Lung (tissue), 12 donors: ENCODE measurements around the gene CHRD. TPM values are rescaled to one million over a fixed set of nuclear protein-coding genes. Genes with fewer than 3 reads are reported as not detected.

Experiments used
- ATAC-seq: fragments of 200-7000 bp; cut with Tn5 transposase; one replicate; pipeline ENCODE4 v1.9.1; 2020; ENCODE audit warnings: moderate number of reproducible peaks; ENCODE audit not compliant: insufficient read depth, low FRiP score
- DNase-seq, 3 donors: peaks; one replicate each; pipeline ENCODE4 v3.0.0-alpha.2; 2013 to 2017
- H3K27ac ChIP-seq, 2 donors: one replicate each; pipeline ENCODE4 v1.5.1; 2013; ENCODE audit warnings: mild to moderate bottlenecking in 2 of 2, moderate library complexity in 2 of 2, control low read depth in 1 of 2, inconsistent platforms in 1 of 2, low read depth in 1 of 2, low read length in 1 of 2
- H3K27me3 ChIP-seq, 3 donors: one replicate each; pipeline ENCODE4 v1.5.1; 2013; ENCODE audit warnings: low read length in 2 of 3; ENCODE audit not compliant: control insufficient read depth in 3 of 3, insufficient read depth in 3 of 3
- H3K36me3 ChIP-seq, 4 donors: one replicate each; pipeline ENCODE4 v1.5.1; 2013; ENCODE audit warnings: low read length in 4 of 4, mild to moderate bottlenecking in 1 of 4, moderate library complexity in 1 of 4; ENCODE audit not compliant: control insufficient read depth in 4 of 4, insufficient read depth in 4 of 4
- H3K4me1 ChIP-seq, 5 donors: one replicate each; pipeline ENCODE4 v1.5.1; 2013; ENCODE audit warnings: low read length in 5 of 5, mild to moderate bottlenecking in 2 of 5, moderate library complexity in 1 of 5; ENCODE audit not compliant: control insufficient read depth in 5 of 5, insufficient read depth in 5 of 5
- H3K4me3 ChIP-seq: one replicate; pipeline ENCODE4 v1.5.1; 2013; ENCODE audit warnings: mild to moderate bottlenecking, control low read depth, moderate library complexity
- H3K9ac ChIP-seq, 2 donors: one replicate each; pipeline ENCODE4 v1.5.1; 2013; ENCODE audit warnings: low read length in 2 of 2, control low read depth in 1 of 2; ENCODE audit not compliant: insufficient read depth in 1 of 2
- H3K9me3 ChIP-seq, 4 donors: one replicate each; pipeline ENCODE4 v1.5.1; 2013; ENCODE audit warnings: low read length in 3 of 4, mild to moderate bottlenecking in 1 of 4, moderate library complexity in 1 of 4; ENCODE audit not compliant: control insufficient read depth in 4 of 4, insufficient read depth in 3 of 4
- WGBS, 2 donors: extraction: QIAGEN DNeasy Blood & Tissue Kit; methylation state at CpG; one replicate each; pipeline ENCODE4 v1.1.7; 2013; 5-methylcytosine and 5-hydroxymethylcytosine counted together
- polyA plus RNA-seq, 2 donors: library from polyadenylated mRNA; stranded (reverse); fragments of 200-250 nt; gene quantifications; one replicate each; pipeline ENCODE4 v1.2.1, GENCODE V29; 2013
- total RNA-seq, 2 donors: library from RNA; depleted of rRNA in 1 of 2; stranded (reverse); fragments of >200 nt in 1 of 2; gene quantifications; one replicate each; pipeline ENCODE4 v1.2.1, GENCODE V29; 2014 to 2021
- TF ChIP-seq, protein P1 (sequence below): IDR thresholded peaks from 2 replicates; pipeline ENCODE4 v1.5.1; 2012; ENCODE audit warnings: mild to moderate bottlenecking; ENCODE audit errors: control extremely low read depth, extremely low read depth
- donor health status: control.
- donor health status: control.
- donor health status: Bipolar disorder and iron deficiency.
- donor health status: healthy.
- donor health status: DM: yes; HTN: yes; CAD: no.

The CHRD gene
- total and polyA plus RNA-seq, 4 donors, result 4.2 to 16.7 (median 5.8) TPM

DNA sequence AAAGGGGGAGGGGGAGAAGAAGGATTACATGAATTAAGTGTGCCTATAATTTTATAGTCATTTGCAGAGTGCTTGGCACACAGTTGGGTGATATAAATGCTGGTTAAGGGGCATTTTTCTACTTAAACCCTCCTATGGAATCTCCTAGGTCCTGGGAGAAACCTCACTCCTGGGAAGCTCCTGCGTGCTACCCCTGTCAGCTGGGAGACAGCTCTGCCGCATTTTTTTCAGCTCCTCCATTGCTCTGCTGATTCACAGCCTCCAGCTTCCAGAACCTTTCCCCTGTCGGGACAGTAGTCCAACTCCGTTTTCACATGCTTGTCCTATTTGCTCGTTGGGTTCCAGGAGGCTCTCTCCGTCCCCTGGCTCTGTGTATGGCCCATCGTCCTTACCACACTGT, 59.2 kb downstream of the CHRD start:
- H3K36me3 ChIP-seq, result no peaks in the 10 kb centered on the region
- H3K27me3 ChIP-seq, result peaks cover 0 to 6% (median 0%) of the 10 kb centered on the region in 3 donors
- TF ChIP-seq, protein P1, sequence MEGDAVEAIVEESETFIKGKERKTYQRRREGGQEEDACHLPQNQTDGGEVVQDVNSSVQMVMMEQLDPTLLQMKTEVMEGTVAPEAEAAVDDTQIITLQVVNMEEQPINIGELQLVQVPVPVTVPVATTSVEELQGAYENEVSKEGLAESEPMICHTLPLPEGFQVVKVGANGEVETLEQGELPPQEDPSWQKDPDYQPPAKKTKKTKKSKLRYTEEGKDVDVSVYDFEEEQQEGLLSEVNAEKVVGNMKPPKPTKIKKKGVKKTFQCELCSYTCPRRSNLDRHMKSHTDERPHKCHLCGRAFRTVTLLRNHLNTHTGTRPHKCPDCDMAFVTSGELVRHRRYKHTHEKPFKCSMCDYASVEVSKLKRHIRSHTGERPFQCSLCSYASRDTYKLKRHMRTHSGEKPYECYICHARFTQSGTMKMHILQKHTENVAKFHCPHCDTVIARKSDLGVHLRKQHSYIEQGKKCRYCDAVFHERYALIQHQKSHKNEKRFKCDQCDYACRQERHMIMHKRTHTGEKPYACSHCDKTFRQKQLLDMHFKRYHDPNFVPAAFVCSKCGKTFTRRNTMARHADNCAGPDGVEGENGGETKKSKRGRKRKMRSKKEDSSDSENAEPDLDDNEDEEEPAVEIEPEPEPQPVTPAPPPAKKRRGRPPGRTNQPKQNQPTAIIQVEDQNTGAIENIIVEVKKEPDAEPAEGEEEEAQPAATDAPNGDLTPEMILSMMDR, result no peak
- 81 to 94% methylated on average over 7 of the region's 7 CpGs for WGBS, 2 donors
- ATAC-seq, result no peak
- no peak overlapping the region for H3K27ac ChIP-seq
- H3K9ac ChIP-seq, result no peak overlapping the region
- H3K9me3 ChIP-seq, result peaks cover 0 to 5% (median 0%) of the 10 kb centered on the region in 4 donors
- H3K4me1 ChIP-seq, result no peaks in the 10 kb centered on the region
- DNase-seq, result no peak
- H3K4me3 ChIP-seq, result no peak overlapping the region

Other genes with a start within 250 kb of the CHRD start
- 10 to 100 TPM; 32.5 to 36.0 TPM for gene EIF2B5, start 244.7 kb upstream of the CHRD start, total RNA-seq
- 10 to 100 TPM; 39.7 to 43.2 TPM for gene EIF2B5, start 244.7 kb upstream of the CHRD start, polyA plus RNA-seq
- gene DVL3, start 224.7 kb upstream of the CHRD start, total RNA-seq, result 10 to 100 TPM; 51.8 to 73.5 TPM
- 10 to 100 TPM; 37.8 to 39.9 TPM for gene DVL3, start 224.7 kb upstream of the CHRD start, polyA plus RNA-seq
- 100 to 1,000 TPM; 173 to 333 TPM for gene AP2M1, start 205.2 kb upstream of the CHRD start, total RNA-seq
- 100 to 1,000 TPM; 153 to 329 TPM for gene AP2M1, start 205.2 kb upstream of the CHRD start, polyA plus RNA-seq
- 10 to 100 TPM; 44.7 to 81.8 TPM for gene ABCF3, start 193.9 kb upstream of the CHRD start, total RNA-seq
- gene ABCF3, start 193.9 kb upstream of the CHRD start, polyA plus RNA-seq, result 10 to 100 TPM; 47.5 to 51.4 TPM
- 1 to 10 TPM; 1.6 to 1.7 TPM for gene VWA5B2, start 150.5 kb upstream of the CHRD start, total RNA-seq
- gene VWA5B2, start 150.5 kb upstream of the CHRD start, polyA plus RNA-seq, result under 1 TPM; 0.12 to 0.15 TPM
- gene ALG3, start 131.1 kb upstream of the CHRD start, total RNA-seq, result 10 to 100 TPM; 24.7 to 54.8 TPM
- gene ALG3, start 131.1 kb upstream of the CHRD start, polyA plus RNA-seq, result 10 to 100 TPM; 32.2 to 68.0 TPM
- gene EEF1AKMT4, start 130.4 kb upstream of the CHRD start, total RNA-seq, result 1 to 10 TPM; 2.3 to 4.6 TPM
- 10 to 100 TPM in 1 of 2 donors, 1 to 10 TPM in 1; 5.2 to 12.2 TPM for gene EEF1AKMT4, start 130.4 kb upstream of the CHRD start, polyA plus RNA-seq
- gene CAMK2N2, start 118.5 kb upstream of the CHRD start, total RNA-seq, result under 1 TPM; 0.23 to 0.58 TPM
- under 1 TPM; 0.03 to 0.12 TPM for gene CAMK2N2, start 118.5 kb upstream of the CHRD start, polyA plus RNA-seq
- under 1 TPM in 1 of 2 donors, not detected in 1; 0.15 TPM for gene ECE2, start 104.0 kb upstream of the CHRD start, total RNA-seq
- gene ECE2, start 104.0 kb upstream of the CHRD start, polyA plus RNA-seq, result not detected
- 100 to 1,000 TPM; 119 to 214 TPM for gene PSMD2, start 80.8 kb upstream of the CHRD start, total RNA-seq
- 100 to 1,000 TPM in 1 of 2 donors, 10 to 100 TPM in 1; 78.7 to 222 TPM for gene PSMD2, start 80.8 kb upstream of the CHRD start, polyA plus RNA-seq
- 100 to 1,000 TPM; 211 to 419 TPM for gene EIF4G1, start 65.4 kb upstream of the CHRD start, total RNA-seq
- 100 to 1,000 TPM; 201 to 241 TPM for gene EIF4G1, start 65.4 kb upstream of the CHRD start, polyA plus RNA-seq
- gene FAM131A, start 42.5 kb upstream of the CHRD start, total RNA-seq, result 10 to 100 TPM; 15.8 to 21.4 TPM
- 10 to 100 TPM; 12.9 to 15.5 TPM for gene FAM131A, start 42.5 kb upstream of the CHRD start, polyA plus RNA-seq
- gene CLCN2, start 18.4 kb upstream of the CHRD start, total RNA-seq, result 1 to 10 TPM; 5.7 to 8.7 TPM
- 1 to 10 TPM; 2.7 to 5.0 TPM for gene CLCN2, start 18.4 kb upstream of the CHRD start, polyA plus RNA-seq
- 10 to 100 TPM; 46.4 to 71.7 TPM for gene POLR2H, start 18.3 kb upstream of the CHRD start, total RNA-seq
- 100 to 1,000 TPM in 1 of 2 donors, 10 to 100 TPM in 1; 93.2 to 139 TPM for gene POLR2H, start 18.3 kb upstream of the CHRD start, polyA plus RNA-seq
- gene THPO, start 1.8 kb upstream of the CHRD start, total RNA-seq, result under 1 TPM; 0.17 to 0.31 TPM
- gene THPO, start 1.8 kb upstream of the CHRD start, polyA plus RNA-seq, result under 1 TPM; 0.18 to 0.22 TPM
- 10 to 100 TPM; 10.7 to 20.5 TPM for gene EPHB3, start 181.7 kb downstream of the CHRD start, total RNA-seq
- 1 to 10 TPM; 3.1 to 4.7 TPM for gene EPHB3, start 181.7 kb downstream of the CHRD start, polyA plus RNA-seq